HepG2 (cell line): ENCODE data around the gene JUND. TPM values are rescaled to one million over a fixed set of nuclear protein-coding genes. Genes with fewer than 3 reads are reported as not detected.

Experiments used
- ARHGAP35 ChIP-seq: sonication (generic); formaldehyde crosslinking; IDR thresholded peaks from 2 replicates; pipeline ENCODE4 v1.9.0; 2022; ENCODE audit warnings: mild to moderate bottlenecking, inconsistent platforms, moderate library complexity, missing genetic modification reagents, borderline replicate concordance
- BCL6 ChIP-seq: IDR thresholded peaks from 2 replicates; pipeline ENCODE4 v1.6.1; 2016; ENCODE audit warnings: missing genetic modification reagents, missing compliant biosample characterization
- FOSL2 ChIP-seq: sonication (generic); formaldehyde crosslinking; IDR thresholded peaks from 2 replicates; pipeline ENCODE4 v1.4.0; 2020; ENCODE audit warnings: missing genetic modification reagents
- MAFF ChIP-seq: IDR thresholded peaks from 2 replicates; pipeline ENCODE4 v1.6.1; 2011; ENCODE audit warnings: low read depth, low read length, improper control_type of control experiment
- NCOR1 ChIP-seq: fragments of 200-600 bp; sonication (generic); IDR thresholded peaks from 2 replicates; pipeline ENCODE4 v1.7.0; 2017; ENCODE audit warnings: antibody characterized with exemption, low read length, borderline replicate concordance
- NFATC3 ChIP-seq: sonication (generic); formaldehyde crosslinking; IDR thresholded peaks from 2 replicates; pipeline ENCODE4 v1.5.1; 2020; ENCODE audit warnings: mild to moderate bottlenecking, missing genetic modification reagents
- NFKB2 ChIP-seq: sonication (generic); formaldehyde crosslinking; IDR thresholded peaks from 2 replicates; pipeline ENCODE4 v1.4.0; 2020; ENCODE audit warnings: missing genetic modification reagents, borderline replicate concordance
- NRL ChIP-seq: sonication (generic); formaldehyde crosslinking; IDR thresholded peaks from 2 replicates; pipeline ENCODE4 v1.5.0; 2020; ENCODE audit warnings: missing genetic modification reagents, mild to moderate bottlenecking, moderate library complexity, borderline replicate concordance
- ZFP36L1 ChIP-seq: sonication (generic); formaldehyde crosslinking; IDR thresholded peaks from 2 replicates; pipeline ENCODE4 v1.8.0; 2022; ENCODE audit warnings: mild to moderate bottlenecking, missing genetic modification reagents, moderate library complexity
- ZIK1 ChIP-seq: sonication (generic); formaldehyde crosslinking; IDR thresholded peaks from 2 replicates; pipeline ENCODE4 v1.5.0; 2020; ENCODE audit warnings: mild to moderate bottlenecking, low read depth, missing genetic modification reagents, borderline replicate concordance
- ZNF256 ChIP-seq: sonication (generic); formaldehyde crosslinking; conservative IDR thresholded peaks from 2 replicates; pipeline ENCODE4 v1.4.0; 2020; ENCODE audit warnings: missing genetic modification reagents
- ZNF329 ChIP-seq: sonication (generic); formaldehyde crosslinking; IDR thresholded peaks from 2 replicates; pipeline ENCODE4 v1.9.0; 2021; ENCODE audit warnings: low read depth, mild to moderate bottlenecking, missing genetic modification reagents
- ZNF333 ChIP-seq: sonication (generic); formaldehyde crosslinking; IDR thresholded peaks from 2 replicates; pipeline ENCODE4 v1.4.0; 2020; ENCODE audit warnings: mild to moderate bottlenecking, missing genetic modification reagents, borderline replicate concordance
- ZNF577 ChIP-seq: sonication (generic); formaldehyde crosslinking; IDR thresholded peaks from 2 replicates; pipeline ENCODE4 v1.4.0; 2020; ENCODE audit warnings: mild to moderate bottlenecking, low read depth, missing genetic modification reagents, borderline replicate concordance
- ZNF607 ChIP-seq: sonication (generic); formaldehyde crosslinking; IDR thresholded peaks from 2 replicates; pipeline ENCODE4 v1.5.1; 2020; ENCODE audit warnings: missing genetic modification reagents, mild to moderate bottlenecking, borderline replicate concordance
- polyA plus RNA-seq, 8 experiments: library from polyadenylated mRNA; depleted of rRNA in 3 of 8; stranded (reverse) in 7 of 8; unstranded in 1 of 8; fragments of >200 nt; fragmentation: Illumina TruSeq in 4 of 8; extraction: Trizol in 4 of 8; gene quantifications; 2 replicates each; pipeline versions ENCODE4 v1.2.1 to v1.2.3, GENCODE V29; 2011 to 2016; ENCODE audit warnings: low read depth in 4 of 8, missing spikeins in 1 of 8, mixed read lengths in 1 of 8; ENCODE audit not compliant: insufficient read depth in 1 of 8
- total RNA-seq, 5 experiments: library from RNA; depleted of rRNA; stranded (reverse); fragments of >200 nt; fragmentation: Illumina TruSeq; extraction: Trizol; gene quantifications; 2 replicates each; pipeline ENCODE4 v1.2.3, GENCODE V29; 2016; ENCODE audit warnings: low read depth in 1 of 5
- TF ChIP-seq, protein P1 (sequence below): sonication (generic); formaldehyde crosslinking; IDR thresholded peaks from 2 replicates; pipeline ENCODE4 v1.8.1; 2023; ENCODE audit warnings: mild to moderate bottlenecking, missing genetic modification reagents
- TF ChIP-seq, protein P2 (sequence below): sonication (generic); formaldehyde crosslinking; IDR thresholded peaks from 2 replicates; pipeline ENCODE4 v1.8.0; 2022; ENCODE audit warnings: low read depth, missing genetic modification reagents
- TF ChIP-seq, protein P3 (sequence below): sonication (generic); formaldehyde crosslinking; IDR thresholded peaks from 2 replicates; pipeline ENCODE4 v1.5.1; 2020; ENCODE audit warnings: missing genetic modification reagents, mild to moderate bottlenecking, borderline replicate concordance
- TF ChIP-seq, protein P4 (sequence below): sonication (generic); formaldehyde crosslinking; IDR thresholded peaks from 2 replicates; pipeline ENCODE4 v1.5.1; 2020; ENCODE audit warnings: missing genetic modification reagents, mild to moderate bottlenecking, borderline replicate concordance
- TF ChIP-seq, protein P5 (sequence below): sonication (generic); formaldehyde crosslinking; IDR thresholded peaks from 2 replicates; pipeline ENCODE4 v1.5.0; 2020; ENCODE audit warnings: mild to moderate bottlenecking, missing genetic modification reagents

JUND gene
- total and polyA plus RNA-seq, 2 of the 13 experiments (the other 11 are each of a cell fraction or from before 2014, with no cell fraction given), result 41.2 to 59.8 TPM

DNA sequence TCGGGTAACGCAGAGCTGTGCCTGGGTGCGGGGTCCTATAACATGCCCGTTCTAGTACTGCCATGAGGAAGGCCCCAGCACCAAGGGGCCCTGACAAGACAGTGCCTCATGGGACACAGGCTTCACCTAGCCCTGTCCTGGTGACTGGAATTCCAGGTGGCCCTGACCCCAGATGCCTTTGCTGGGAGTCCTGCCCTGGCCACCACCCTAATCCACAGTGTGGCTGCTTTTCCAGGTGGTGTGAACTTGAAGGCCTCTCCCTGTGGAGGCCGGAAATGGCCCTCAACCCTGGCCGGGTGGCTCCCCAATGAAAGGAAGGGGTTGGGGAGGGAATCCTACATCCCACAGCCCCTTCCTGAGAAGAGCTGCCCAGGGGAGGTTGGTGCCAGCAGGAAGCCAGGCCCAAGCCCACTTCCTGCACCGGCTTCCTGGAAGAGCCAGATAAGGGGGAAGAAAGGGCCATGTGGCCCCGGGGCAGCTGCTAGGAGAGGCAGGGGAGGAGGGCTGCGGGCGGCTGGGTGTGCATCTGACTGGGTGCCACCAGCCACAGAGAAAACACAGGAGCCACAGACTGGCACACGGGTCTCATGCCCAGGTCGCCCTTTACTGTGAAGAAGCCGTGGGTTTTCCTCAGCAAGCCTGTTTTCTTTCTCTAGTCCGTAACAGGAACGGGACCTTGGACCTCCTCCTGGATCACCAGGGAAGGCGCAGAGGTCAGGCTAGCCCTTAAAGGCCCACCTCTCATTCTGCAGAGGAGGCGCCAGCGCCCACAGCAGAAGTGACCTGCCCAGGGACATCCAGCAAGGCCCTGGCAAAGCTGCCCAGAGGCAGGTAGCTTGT, 36.8 kb upstream of the JUND start (continued):
- TF ChIP-seq, protein P1, sequence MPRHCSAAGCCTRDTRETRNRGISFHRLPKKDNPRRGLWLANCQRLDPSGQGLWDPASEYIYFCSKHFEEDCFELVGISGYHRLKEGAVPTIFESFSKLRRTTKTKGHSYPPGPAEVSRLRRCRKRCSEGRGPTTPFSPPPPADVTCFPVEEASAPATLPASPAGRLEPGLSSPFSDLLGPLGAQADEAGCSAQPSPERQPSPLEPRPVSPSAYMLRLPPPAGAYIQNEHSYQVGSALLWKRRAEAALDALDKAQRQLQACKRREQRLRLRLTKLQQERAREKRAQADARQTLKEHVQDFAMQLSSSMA (CRISPR knock-in tag), result 0 out of 2 replicates have a peak, but pooled peaks have one; percentile 3
- TF ChIP-seq, protein P2, sequence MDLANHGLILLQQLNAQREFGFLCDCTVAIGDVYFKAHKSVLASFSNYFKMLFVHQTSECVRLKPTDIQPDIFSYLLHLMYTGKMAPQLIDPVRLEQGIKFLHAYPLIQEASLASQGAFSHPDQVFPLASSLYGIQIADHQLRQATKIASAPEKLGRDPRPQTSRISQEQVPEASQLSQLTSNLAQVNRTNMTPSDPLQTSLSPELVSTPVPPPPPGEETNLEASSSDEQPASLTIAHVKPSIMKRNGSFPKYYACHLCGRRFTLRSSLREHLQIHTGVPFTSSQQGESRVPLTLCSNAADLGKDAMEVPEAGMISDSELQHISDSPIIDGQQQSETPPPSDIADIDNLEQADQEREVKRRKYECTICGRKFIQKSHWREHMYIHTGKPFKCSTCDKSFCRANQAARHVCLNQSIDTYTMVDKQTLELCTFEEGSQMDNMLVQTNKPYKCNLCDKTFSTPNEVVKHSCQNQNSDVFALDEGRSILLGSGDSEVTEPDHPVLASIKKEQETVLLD, result no peak
- 0 out of 2 replicates have a peak, but pooled peaks have one; percentile 41 for TF ChIP-seq ZNF329 (CRISPR knock-in tag)
- TF ChIP-seq, protein P3, sequence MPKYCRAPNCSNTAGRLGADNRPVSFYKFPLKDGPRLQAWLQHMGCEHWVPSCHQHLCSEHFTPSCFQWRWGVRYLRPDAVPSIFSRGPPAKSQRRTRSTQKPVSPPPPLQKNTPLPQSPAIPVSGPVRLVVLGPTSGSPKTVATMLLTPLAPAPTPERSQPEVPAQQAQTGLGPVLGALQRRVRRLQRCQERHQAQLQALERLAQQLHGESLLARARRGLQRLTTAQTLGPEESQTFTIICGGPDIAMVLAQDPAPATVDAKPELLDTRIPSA, result no peak
- peak; percentile 50 for TF ChIP-seq FOSL2
- TF ChIP-seq ARHGAP35 (CRISPR knock-in tag), result no peak
- peak; percentile 73 for TF ChIP-seq NRL
- TF ChIP-seq MAFF, result no peak
- TF ChIP-seq ZNF333 (CRISPR knock-in tag), result no peak
- TF ChIP-seq NCOR1, result 0 out of 2 replicates have a peak, but pooled peaks have one; percentile 15
- no peak; the same call in 1 of the 2 replicates for TF ChIP-seq ZFP36L1 (CRISPR knock-in tag)
- TF ChIP-seq ZNF577 (CRISPR knock-in tag), result no peak
- TF ChIP-seq ZNF607 (CRISPR knock-in tag), result no peak
- TF ChIP-seq BCL6, result peak; percentile 42
- TF ChIP-seq, protein P4, sequence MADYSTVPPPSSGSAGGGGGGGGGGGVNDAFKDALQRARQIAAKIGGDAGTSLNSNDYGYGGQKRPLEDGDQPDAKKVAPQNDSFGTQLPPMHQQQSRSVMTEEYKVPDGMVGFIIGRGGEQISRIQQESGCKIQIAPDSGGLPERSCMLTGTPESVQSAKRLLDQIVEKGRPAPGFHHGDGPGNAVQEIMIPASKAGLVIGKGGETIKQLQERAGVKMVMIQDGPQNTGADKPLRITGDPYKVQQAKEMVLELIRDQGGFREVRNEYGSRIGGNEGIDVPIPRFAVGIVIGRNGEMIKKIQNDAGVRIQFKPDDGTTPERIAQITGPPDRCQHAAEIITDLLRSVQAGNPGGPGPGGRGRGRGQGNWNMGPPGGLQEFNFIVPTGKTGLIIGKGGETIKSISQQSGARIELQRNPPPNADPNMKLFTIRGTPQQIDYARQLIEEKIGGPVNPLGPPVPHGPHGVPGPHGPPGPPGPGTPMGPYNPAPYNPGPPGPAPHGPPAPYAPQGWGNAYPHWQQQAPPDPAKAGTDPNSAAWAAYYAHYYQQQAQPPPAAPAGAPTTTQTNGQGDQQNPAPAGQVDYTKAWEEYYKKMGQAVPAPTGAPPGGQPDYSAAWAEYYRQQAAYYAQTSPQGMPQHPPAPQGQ (CRISPR knock-in tag), result no peak
- no peak for TF ChIP-seq ZIK1 (CRISPR knock-in tag)
- TF ChIP-seq, protein P5, sequence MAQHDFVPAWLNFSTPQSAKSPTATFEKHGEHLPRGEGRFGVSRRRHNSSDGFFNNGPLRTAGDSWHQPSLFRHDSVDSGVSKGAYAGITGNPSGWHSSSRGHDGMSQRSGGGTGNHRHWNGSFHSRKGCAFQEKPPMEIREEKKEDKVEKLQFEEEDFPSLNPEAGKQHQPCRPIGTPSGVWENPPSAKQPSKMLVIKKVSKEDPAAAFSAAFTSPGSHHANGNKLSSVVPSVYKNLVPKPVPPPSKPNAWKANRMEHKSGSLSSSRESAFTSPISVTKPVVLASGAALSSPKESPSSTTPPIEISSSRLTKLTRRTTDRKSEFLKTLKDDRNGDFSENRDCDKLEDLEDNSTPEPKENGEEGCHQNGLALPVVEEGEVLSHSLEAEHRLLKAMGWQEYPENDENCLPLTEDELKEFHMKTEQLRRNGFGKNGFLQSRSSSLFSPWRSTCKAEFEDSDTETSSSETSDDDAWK (CRISPR knock-in tag), result no peak
- no peak; the same call in 1 of the 2 replicates for TF ChIP-seq NFKB2 (CRISPR knock-in tag)
- TF ChIP-seq NFATC3 (CRISPR knock-in tag), result 0 out of 2 replicates have a peak, but pooled peaks have one; percentile 74
- no peak for TF ChIP-seq ZNF256 (CRISPR knock-in tag)
